Breast epithelium (tissue), 4 donors: ENCODE results near the gene LPAR3. TPM values are rescaled to one million over a fixed set of nuclear protein-coding genes. Genes with fewer than 3 reads are reported as not detected.

Source experiments
- DNase-seq, 2 donors: peaks; one replicate each; pipeline ENCODE4 v3.0.0-alpha.2; 2019; ENCODE audit warnings: low spot score in 2 of 2
- H3K27ac ChIP-seq, 2 donors: fragments of 200-600 bp; sonication (generic) in 1 of 2; one replicate each; pipeline ENCODE4 v1.5.1; 2016 to 2019; ENCODE audit warnings: mild to moderate bottlenecking in 1 of 2
- H3K27me3 ChIP-seq, 2 donors: fragments of 200-600 bp; sonication (generic) in 1 of 2; one replicate each; pipeline versions ENCODE4 v1.5.1 to v1.6.0; 2017 to 2019; ENCODE audit warnings: control low read depth in 1 of 2, mild to moderate bottlenecking in 1 of 2
- H3K36me3 ChIP-seq: fragments of 200-600 bp; one replicate; pipeline ENCODE4 v1.5.1; 2019
- H3K4me1 ChIP-seq, 2 donors: fragments of 200-600 bp; sonication (generic); one replicate each; pipeline ENCODE4 v1.5.1; 2016 to 2019; ENCODE audit warnings: control low read depth in 1 of 2
- H3K4me3 ChIP-seq, 3 donors: fragments of 200-600 bp; sonication (generic); 1 replicate in 2 of 3; 2 replicates in 1 of 3; pipeline ENCODE4 v1.5.1; 2016 to 2019; ENCODE audit warnings: mild to moderate bottlenecking in 3 of 3, moderate library complexity in 2 of 3
- H3K9me3 ChIP-seq, 2 donors: fragments of 200-600 bp; sonication (generic) in 1 of 2; one replicate each; pipeline ENCODE4 v1.5.1; 2016 to 2019; ENCODE audit warnings: control low read depth in 1 of 2
- POLR2A ChIP-seq: fragments of 450-650 bp; IDR thresholded peaks from one replicate; pipeline ENCODE4 v1.6.1; 2016; ENCODE audit warnings: antibody characterized with exemption, mild to moderate bottlenecking, moderate library complexity
- POLR2AphosphoS5 ChIP-seq, 3 donors: sonication (generic); formaldehyde crosslinking; IDR thresholded peaks; one replicate each; pipeline ENCODE4 v1.6.1; 2017; ENCODE audit warnings: antibody characterized with exemption in 3 of 3
- intact Hi-C: fragments of 100-400 bp; cut with DNase I; formaldehyde crosslinking; loops from one replicate; pipeline ENCODE4 v1.15.1; 2023; ENCODE audit warnings: low total_unique reads
- total RNA-seq, 3 donors: library from RNA; depleted of rRNA; stranded (reverse); fragments of >200 nt; gene quantifications; one replicate each; pipeline ENCODE4 v1.1.0, GENCODE V29; 2016
- TF ChIP-seq, protein P1 (sequence below), 3 donors: fragments of 450-650 bp; IDR thresholded peaks; one replicate each; pipeline ENCODE4 v1.5.1; 2016 to 2017; ENCODE audit warnings: antibody characterized with exemption in 3 of 3, mild to moderate bottlenecking in 3 of 3, moderate library complexity in 3 of 3

The LPAR3 gene
- total RNA-seq, 3 donors from 2014 or later = 1.6 to 3.7 TPM; not detected in 1

DNA sequence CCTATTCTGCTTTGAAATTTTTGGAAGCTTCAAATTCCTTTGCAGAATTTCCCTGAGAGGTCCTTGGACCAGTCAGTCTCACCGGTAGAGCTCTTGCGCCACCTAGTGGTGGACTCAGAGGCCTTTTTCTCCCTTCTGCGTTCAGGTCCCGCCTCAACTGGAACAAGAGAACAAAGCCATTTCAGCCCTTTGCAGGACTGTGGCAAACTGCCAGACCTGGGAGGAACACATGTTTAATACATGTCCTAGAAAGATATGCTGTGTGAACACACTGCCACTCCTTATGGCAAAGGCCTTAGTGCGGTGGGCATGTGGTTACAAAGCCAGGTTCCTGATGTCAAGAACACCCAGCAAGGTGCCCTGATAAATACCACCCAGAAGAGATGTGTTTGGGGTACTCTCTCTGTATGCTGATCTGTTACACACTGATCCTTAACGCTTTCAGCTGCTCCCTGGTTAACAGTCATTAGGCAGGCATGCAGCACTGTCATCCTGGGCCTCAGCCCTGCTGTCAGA lies 120.5 kb downstream of the LPAR3 start:
- Histone ChIP-seq H3K27me3 (no peaks in the 10 kb centered on the region), H3K4me3 (no peak overlapping the region), H3K9me3 (no peaks in the 10 kb centered on the region), H3K36me3 (no peaks in the 10 kb centered on the region), H3K27ac (no peak overlapping the region), H3K4me1 (no peaks in the 10 kb centered on the region)
- TF ChIP-seq POLR2A = no peak
- TF ChIP-seq, protein P1, sequence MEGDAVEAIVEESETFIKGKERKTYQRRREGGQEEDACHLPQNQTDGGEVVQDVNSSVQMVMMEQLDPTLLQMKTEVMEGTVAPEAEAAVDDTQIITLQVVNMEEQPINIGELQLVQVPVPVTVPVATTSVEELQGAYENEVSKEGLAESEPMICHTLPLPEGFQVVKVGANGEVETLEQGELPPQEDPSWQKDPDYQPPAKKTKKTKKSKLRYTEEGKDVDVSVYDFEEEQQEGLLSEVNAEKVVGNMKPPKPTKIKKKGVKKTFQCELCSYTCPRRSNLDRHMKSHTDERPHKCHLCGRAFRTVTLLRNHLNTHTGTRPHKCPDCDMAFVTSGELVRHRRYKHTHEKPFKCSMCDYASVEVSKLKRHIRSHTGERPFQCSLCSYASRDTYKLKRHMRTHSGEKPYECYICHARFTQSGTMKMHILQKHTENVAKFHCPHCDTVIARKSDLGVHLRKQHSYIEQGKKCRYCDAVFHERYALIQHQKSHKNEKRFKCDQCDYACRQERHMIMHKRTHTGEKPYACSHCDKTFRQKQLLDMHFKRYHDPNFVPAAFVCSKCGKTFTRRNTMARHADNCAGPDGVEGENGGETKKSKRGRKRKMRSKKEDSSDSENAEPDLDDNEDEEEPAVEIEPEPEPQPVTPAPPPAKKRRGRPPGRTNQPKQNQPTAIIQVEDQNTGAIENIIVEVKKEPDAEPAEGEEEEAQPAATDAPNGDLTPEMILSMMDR (IDR thresholded peaks at IDR 0.05) = peak; percentile 84 to 88 (median 84)
- DNase-seq = peak; percentile 66 to 80
- intact Hi-C loops = no loop called here

DNA sequence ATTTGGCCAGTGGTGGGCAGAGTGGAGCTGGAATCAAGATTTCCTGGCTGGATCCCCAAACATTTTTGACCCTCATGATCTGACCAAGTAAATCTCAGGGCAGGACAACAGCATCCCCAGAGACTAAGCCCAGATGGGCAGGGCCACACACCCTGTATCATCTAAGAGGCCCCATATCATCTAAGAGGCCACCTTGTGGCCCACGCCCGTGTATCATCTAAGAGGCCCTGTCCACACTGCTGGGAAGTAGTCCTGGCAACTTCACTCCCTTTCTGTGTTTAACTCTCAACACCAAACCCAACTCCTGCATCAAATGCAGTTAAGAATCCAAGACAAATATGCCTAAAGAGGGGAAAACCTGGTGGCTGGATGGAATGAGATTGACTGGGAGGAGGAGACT lies 121.1 kb downstream of the LPAR3 start:
- DNase-seq = no peak
- TF ChIP-seq, protein P1 (IDR thresholded peaks at IDR 0.05) = no peak
- TF ChIP-seq POLR2AphosphoS5 (IDR thresholded peaks at IDR 0.05) = no peak
- TF ChIP-seq POLR2A = no peak
- Histone ChIP-seq H3K27ac (no peak overlapping the region), H3K36me3 (no peaks in the 10 kb centered on the region), H3K9me3 (no peaks in the 10 kb centered on the region), H3K4me1 (no peaks in the 10 kb centered on the region), H3K4me3 (no peak overlapping the region), H3K27me3 (no peaks in the 10 kb centered on the region)
- intact Hi-C loops = no loop called here

DNA sequence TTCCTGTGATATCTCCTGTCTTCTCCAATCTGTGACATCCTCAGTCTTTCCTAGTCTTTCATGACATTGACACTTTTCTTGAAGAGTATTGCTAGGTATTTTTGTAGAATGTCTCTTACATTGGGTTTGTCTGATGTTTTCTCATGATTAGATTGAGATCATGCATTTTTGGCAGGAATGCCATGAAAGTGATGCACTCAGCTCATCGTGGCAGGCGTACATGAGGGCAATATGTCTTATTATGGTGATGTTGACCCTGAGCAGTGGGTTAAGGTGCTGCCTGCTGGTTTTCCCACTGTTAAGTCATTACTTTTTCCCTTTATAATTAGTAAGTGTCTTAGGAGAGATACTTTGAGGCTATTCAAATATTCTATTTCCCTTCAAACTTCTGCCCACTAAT lies 122.5 kb downstream of the LPAR3 start:
- DNase-seq = no peak
- peaks cover 0 to 4% of the 10 kb centered on the region in 2 donors for H3K27me3 ChIP-seq
- H3K27ac ChIP-seq = no peak overlapping the region
- TF ChIP-seq, protein P1 (IDR thresholded peaks at IDR 0.05) = no peak
- TF ChIP-seq POLR2A (no peak), POLR2AphosphoS5 (IDR thresholded peaks at IDR 0.05) (no peak)
- H3K36me3 ChIP-seq = no peaks in the 10 kb centered on the region
- H3K9me3 ChIP-seq = no peaks in the 10 kb centered on the region
- H3K4me3 ChIP-seq = no peak overlapping the region
- H3K4me1 ChIP-seq = no peaks in the 10 kb centered on the region
- intact Hi-C loops = no loop called here

DNA sequence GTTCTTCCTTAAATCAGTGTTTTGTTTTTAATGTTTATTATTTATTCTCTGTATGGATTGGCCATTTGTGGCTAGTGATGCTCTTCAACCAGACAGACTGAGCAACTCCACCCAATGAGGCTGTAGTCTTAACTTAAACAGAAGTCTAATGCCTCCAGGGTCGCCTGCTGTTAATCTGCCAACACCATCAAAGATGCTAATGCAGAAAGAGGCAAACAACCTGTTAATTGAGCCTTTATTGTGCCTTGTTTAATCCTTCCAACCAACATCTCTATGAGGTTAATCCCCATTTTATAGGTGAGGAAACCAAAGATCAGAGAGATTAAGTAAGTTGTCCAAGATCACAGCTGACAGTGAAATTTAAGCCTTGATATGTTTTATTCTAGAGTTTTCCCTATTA lies 123.4 kb downstream of the LPAR3 start:
- Histone ChIP-seq H3K27ac (no peak overlapping the region), H3K4me1 (no peaks in the 10 kb centered on the region), H3K4me3 (no peak overlapping the region), H3K27me3 (peaks cover 0 to 4% of the 10 kb centered on the region in 2 donors), H3K36me3 (no peaks in the 10 kb centered on the region), H3K9me3 (no peaks in the 10 kb centered on the region)
- TF ChIP-seq POLR2A (no peak), POLR2AphosphoS5 (IDR thresholded peaks at IDR 0.05) (no peak)
- TF ChIP-seq, protein P1 (IDR thresholded peaks at IDR 0.05) = no peak
- intact Hi-C loops = no loop called here
- DNase-seq = no peak

DNA sequence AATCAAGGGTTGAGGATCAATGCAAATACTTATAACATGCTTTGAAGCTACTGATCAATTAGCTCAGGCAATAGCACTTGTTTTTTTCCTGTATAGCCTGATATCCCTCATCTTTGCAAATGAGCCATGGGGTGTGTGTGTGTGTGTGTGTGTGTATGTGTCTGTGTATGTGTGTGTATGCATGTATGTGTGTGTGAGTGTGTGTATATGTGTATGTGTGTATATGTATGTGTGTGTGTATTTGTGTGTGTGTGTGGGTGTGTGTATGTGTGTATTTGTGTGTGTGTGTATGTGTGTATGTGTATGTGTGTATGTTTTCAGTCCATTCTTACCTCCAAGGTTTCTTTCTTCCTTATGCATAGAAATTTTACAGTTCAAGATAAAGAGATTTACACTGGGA lies 124.4 kb downstream of the LPAR3 start:
- no peak for DNase-seq
- H3K4me1 ChIP-seq = no peaks in the 10 kb centered on the region
- H3K36me3 ChIP-seq = no peaks in the 10 kb centered on the region
- H3K4me3 ChIP-seq = no peak overlapping the region
- TF ChIP-seq, protein P1 (IDR thresholded peaks at IDR 0.05) = no peak
- TF ChIP-seq POLR2A (no peak), POLR2AphosphoS5 (IDR thresholded peaks at IDR 0.05) (no peak)
- H3K27ac ChIP-seq = no peak overlapping the region
- intact Hi-C loops = no loop called here
- H3K9me3 ChIP-seq = no peaks in the 10 kb centered on the region
- peaks cover 0 to 4% of the 10 kb centered on the region in 2 donors for H3K27me3 ChIP-seq
